ENCODE data around the gene SLC27A1.
"Not testable (repeated sequence)": the region's sequence is repeated elsewhere in the genome, so short reads cannot be mapped to it uniquely, and the experiment has no call there.

Gene SLC27A1

DNA sequence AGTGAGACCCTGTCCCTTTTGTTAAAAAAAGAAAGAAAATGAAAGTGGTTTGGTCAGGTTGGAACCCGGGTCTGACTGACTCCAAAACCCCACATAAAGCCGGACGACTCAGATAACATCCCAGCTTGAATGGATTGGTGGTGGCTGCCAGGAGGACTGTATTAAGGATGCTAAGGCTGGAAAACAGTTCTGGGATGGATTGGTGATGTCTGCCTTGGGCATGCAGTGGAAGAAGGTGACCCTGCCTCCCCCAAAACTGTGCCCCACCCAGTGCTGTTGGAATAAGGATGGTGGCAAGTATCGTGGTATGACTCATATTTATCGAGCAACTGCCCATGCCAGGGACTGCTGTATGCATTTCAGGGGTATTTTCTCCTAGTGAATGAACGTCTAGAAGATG is 66.6 kb downstream of the SLC27A1 start:
- DNase-seq (ENCODE audit: extremely low read depth in 1 of 2, low read depth in 1 of 2), result no peak

GRCh38 chr19:17538684-17539237 is 68.4 kb downstream of the SLC27A1 start:
- DNase-seq (ENCODE audit: extremely low read depth in 1 of 2, low read depth in 1 of 2), result no peak

- DNase-seq (ENCODE audit: extremely low read depth in 1 of 2, low read depth in 1 of 2), result peak; percentile 91 to 98
These were observed 69.2 kb downstream of the SLC27A1 start for GRCh38 chr19:17539238-17540117.

DNA sequence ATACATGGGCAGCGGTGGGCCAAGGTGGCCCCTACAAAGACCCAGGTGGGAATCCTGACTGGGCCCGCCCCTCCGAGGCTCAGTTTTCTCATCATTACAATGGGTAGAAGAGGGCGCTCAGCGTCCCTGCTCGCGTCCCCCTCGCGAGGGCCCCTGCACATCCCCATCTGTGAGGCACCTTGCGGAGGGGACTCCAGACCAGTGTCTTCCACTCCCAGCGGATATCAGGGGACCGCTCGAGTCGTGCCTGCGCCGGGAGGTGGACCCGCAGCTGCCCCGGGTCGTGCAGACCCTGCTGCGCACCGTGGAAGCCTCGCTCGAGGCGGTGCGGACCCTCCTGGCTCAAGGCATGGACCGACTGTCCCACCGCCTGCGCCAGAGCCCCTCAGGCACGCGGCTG is 69.8 kb downstream of the SLC27A1 start:
- DNase-seq (ENCODE audit: extremely low read depth in 1 of 2, low read depth in 1 of 2), result no peak

GRCh38 chr19:17541184-17541759 is 70.9 kb downstream of the SLC27A1 start:
- DNase-seq (ENCODE audit: extremely low read depth in 1 of 2, low read depth in 1 of 2), result no peak

- no peak for DNase-seq (ENCODE audit: extremely low read depth in 1 of 2, low read depth in 1 of 2)
These were observed 71.7 kb downstream of the SLC27A1 start for GRCh38 chr19:17542042-17542441.

- DNase-seq (ENCODE audit: extremely low read depth in 1 of 2, low read depth in 1 of 2), result no peak
These were observed 72.7 kb downstream of the SLC27A1 start for GRCh38 chr19:17542793-17543582.

- no peak for DNase-seq (ENCODE audit: extremely low read depth in 1 of 2, low read depth in 1 of 2)
These were observed 73.7 kb downstream of the SLC27A1 start for GRCh38 chr19:17543986-17544385.

DNA sequence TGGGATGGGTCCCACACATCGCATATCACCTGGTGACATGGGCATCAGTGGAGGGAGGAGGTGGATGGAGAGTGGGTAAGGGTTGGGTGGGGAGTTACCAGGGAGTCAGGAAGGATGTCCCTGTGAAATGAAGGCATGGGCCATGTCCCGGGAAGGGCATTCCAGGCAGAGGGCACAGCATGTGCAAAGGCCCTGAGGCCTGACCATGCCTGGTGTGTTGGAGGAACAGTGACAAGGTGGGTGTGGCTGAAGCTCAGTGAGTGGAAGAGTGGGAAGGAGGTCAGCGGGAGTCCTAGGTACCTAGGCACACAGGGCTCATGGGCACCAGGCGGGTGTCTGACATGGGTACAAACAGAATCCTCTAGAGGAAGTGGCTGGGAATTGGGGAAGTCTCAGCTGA is 74.1 kb downstream of the SLC27A1 start:
- no peak for DNase-seq (ENCODE audit: extremely low read depth in 1 of 2, low read depth in 1 of 2)

DNA sequence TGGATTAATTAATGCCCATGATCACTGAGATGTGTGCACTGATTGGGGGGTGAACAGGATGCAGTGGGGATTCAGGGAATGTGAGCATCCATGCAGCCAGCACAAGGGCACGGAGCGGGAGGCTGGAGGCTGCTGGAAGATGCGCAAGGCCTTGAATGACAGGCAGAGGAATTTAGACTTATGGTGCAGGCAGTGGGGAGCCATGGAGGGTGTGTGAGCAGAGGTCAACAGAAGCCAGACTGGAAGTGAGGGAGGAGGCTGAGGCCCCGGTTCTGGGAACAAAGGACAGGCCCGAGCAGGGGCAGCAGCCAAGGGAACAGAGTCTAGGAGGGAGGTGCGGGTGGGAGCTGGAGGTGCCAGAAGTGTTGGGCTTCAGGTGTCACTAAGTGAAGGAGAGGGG is 77.8 kb downstream of the SLC27A1 start:
- no peak for DNase-seq (ENCODE audit: extremely low read depth in 1 of 2, low read depth in 1 of 2)

DNA sequence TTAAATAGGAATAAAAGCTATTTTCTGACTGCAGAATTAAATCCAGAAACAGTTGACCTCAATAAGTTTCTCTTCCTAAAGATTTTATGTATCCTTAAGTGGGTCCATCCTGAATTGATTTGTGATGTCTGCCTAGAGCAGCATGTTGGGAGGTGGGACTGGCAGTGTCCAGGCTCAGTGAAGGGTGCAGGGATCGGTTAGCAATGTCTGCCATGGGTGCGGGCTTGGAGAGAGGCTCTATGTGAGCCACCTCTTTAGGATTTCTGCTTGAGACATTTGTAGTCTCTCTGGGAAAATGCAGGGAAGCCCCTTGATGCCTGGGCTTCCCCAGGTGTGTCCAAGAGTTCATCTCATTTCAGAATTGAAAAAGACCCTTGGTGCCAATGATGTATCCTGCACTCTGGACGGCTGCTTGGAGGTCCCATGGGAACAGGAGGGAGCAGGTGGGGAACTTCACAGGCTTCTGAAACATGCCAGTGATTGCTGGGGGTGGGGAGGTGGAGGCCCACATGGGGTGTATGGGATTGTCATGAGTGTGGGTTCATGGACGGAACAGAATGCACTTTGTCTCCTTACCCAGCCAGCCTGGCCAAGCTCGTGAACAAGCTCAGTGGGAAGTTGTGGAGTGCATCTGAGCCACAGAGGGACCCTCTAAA is 78.9 kb downstream of the SLC27A1 start:
- no peak for DNase-seq (ENCODE audit: extremely low read depth in 1 of 2, low read depth in 1 of 2)

DNA sequence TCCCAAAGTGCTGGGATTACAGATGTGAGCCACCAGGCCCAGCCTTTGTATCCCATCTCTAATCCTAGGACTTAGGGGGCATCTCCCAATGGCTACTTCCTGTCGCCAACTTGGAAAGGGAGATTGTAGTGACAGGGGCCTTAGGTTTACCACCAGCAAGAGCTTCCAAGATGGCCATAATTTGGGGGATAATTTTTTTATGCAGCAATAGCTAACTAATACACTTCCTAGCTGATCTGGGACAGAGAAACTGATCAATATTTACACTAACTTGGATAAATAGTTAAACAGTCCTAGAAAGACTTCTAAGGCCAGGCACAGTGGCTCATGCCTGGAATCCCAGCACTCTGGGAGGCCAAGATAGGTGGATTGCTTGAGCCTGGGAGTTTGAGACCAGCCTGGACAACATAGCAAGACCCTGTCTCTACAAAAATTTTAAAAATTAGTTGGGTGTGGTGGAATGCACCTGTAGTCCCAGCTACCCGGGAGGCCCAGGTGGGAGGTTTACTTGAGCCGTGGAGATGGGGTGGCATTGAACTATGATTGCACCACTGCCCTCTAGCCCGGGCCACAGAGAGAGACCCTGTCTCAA is 79.8 kb downstream of the SLC27A1 start:
- DNase-seq (ENCODE audit: extremely low read depth in 1 of 2, low read depth in 1 of 2), result no peak

DNA sequence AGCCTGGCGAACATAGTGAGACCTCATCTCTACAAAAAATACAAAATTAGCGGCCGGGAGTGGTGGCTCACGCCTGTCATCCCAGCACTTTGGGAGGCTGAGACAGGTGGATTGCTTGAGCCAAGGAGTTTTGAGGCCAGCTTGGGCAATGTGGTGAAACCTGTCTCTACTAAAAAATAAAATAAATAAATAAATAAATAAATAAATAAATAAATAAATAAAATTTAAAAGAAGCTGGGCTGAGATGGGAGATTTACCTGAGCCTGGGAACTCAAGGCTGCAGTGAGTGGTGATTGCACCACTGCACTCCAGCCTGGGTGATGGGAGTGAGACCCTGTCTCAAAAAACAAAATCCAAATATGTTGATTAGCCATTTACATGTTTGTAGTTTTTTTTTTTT is 82.4 kb downstream of the SLC27A1 start:
- not testable (repeated sequence) for DNase-seq (ENCODE audit: extremely low read depth in 1 of 2, low read depth in 1 of 2)

GRCh38 chr19:17553256-17553655 is 82.9 kb downstream of the SLC27A1 start:
- no peak for DNase-seq (ENCODE audit: extremely low read depth in 1 of 2, low read depth in 1 of 2)

GRCh38 chr19:17554968-17555479 is 84.7 kb downstream of the SLC27A1 start:
- DNase-seq (ENCODE audit: extremely low read depth in 1 of 2, low read depth in 1 of 2), result no peak

GRCh38 chr19:17555480-17555928 is 85.2 kb downstream of the SLC27A1 start, which contains the start of gene COLGALT1:
Gene COLGALT1 (plus strand): TSS chr19:17555649. CDS start chr19:17555714, 65 bp downstream.
- peak; percentile 91 to 100 for DNase-seq (ENCODE audit: extremely low read depth in 1 of 2, low read depth in 1 of 2)

All from stimulated activated CD8-positive, alpha-beta memory T cell treated with anti-CD3 and anti-CD28 coated beads, Interleukin-7, amount 100 ng/mL, for 48 hours (primary cell).